MM.1S (cell line): Measurements from ENCODE around the gene GTF2H1.

Experiments used
- CTCF ChIP-seq: fragments of 300-600 bp; sonication (generic); IDR thresholded peaks from 2 replicates; pipeline ENCODE4 v1.5.1; 2016; ENCODE audit warnings: antibody characterized with exemption, low read length, mixed read lengths
- EZH2 ChIP-seq: fragments of 300-600 bp; sonication (generic); optimal IDR thresholded peaks from 2 replicates; pipeline ENCODE3; 2017; ENCODE audit warnings: low read depth, mild to moderate bottlenecking, antibody characterized with exemption, low read length, mixed read lengths
- EZH2phosphoT487 ChIP-seq: fragments of 300-600 bp; sonication (generic); IDR thresholded peaks from 2 replicates; pipeline ENCODE4 v1.6.1; 2018; ENCODE audit warnings: antibody characterized with exemption, low read length

- TF ChIP-seq CTCF: no peak
- no peak for TF ChIP-seq EZH2phosphoT487
- no peak for TF ChIP-seq EZH2
These were observed 42.2 kb downstream of the GTF2H1 start for GRCh38 chr11:18364495-18365073.
